Bronchial epithelial cell (primary cell): ENCODE data around the gene MAN1B1. TPM values are rescaled to one million over a fixed set of nuclear protein-coding genes. Genes with fewer than 3 reads are reported as not detected.
A peak's percentile ranks its signal among the peaks of the same experiment; 100 is the strongest.

ENCODE experiments used
- DNase-seq: peaks from one replicate; pipeline ENCODE4 v3.0.0-alpha.2; 2010; ENCODE audit warnings: low read depth
- FAIRE-seq: peaks from 2 replicates; lab custom pipeline; 2011; peaks lifted over from hg19 to GRCh38; lab: Jason Lieb, UNC
- H3K27me3 ChIP-seq: 2 replicates; pipeline ENCODE4 v1.5.1; 2011; ENCODE audit warnings: low read length; ENCODE audit not compliant: control insufficient read depth, insufficient read depth
- H3K36me3 ChIP-seq: 2 replicates; pipeline ENCODE4 v1.5.1; 2011; ENCODE audit warnings: low read length; ENCODE audit not compliant: control insufficient read depth, insufficient read depth
- H3K4me3 ChIP-seq: 2 replicates; pipeline ENCODE4 v1.5.1; 2011; ENCODE audit warnings: mild to moderate bottlenecking, low read depth, low read length, control low read depth
- CTCF ChIP-seq: IDR thresholded peaks from 2 replicates; pipeline ENCODE4 v1.5.1; 2011; ENCODE audit warnings: mild to moderate bottlenecking, moderate library complexity, low read length, control low read depth, inconsistent platforms; ENCODE audit not compliant: insufficient read depth, severe bottlenecking
- total RNA-seq: library from RNA; depleted of rRNA; stranded (reverse); fragments of >200 nt; gene quantifications from 2 replicates; pipeline ENCODE4 v1.2.1, GENCODE V29; 2014

The MAN1B1 gene
- total RNA-seq, 1 donor from 2014 or later, result 65.3 TPM

- peaks cover 7% of the 10 kb centered on the region for H3K27me3 ChIP-seq
- H3K36me3 ChIP-seq, result no peaks in the 10 kb centered on the region
- DNase-seq (no peak), FAIRE-seq (peak; percentile 7)
- no peak overlapping the region for H3K4me3 ChIP-seq
- no peak for TF ChIP-seq CTCF
Measured at GRCh38 chr9:137051145-137051724, 35.5 kb upstream of the MAN1B1 start.

- TF ChIP-seq CTCF, result no peak
- no peak for DNase-seq
- peaks cover 7% of the 10 kb centered on the region for H3K27me3 ChIP-seq
Measured at GRCh38 chr9:137052293-137052692, 34.5 kb upstream of the MAN1B1 start.

GRCh38 chr9:137052998-137053943, 33.5 kb upstream of the MAN1B1 start:
- no peak for DNase-seq
- H3K27me3 ChIP-seq, result peaks cover 3% of the 10 kb centered on the region
- no peak for FAIRE-seq
- H3K36me3 ChIP-seq, result no peaks in the 10 kb centered on the region
- no peak for TF ChIP-seq CTCF
- H3K4me3 ChIP-seq, result peak overlapping the region; percentile 44

More at GRCh38 chr9:137052293-137052692, 34.5 kb upstream of the MAN1B1 start:
- Histone ChIP-seq H3K4me3 (no peak overlapping the region), H3K36me3 (no peaks in the 10 kb centered on the region)
- FAIRE-seq, result no peak

- peaks cover 3% of the 10 kb centered on the region for H3K27me3 ChIP-seq
- peak; percentile 49 for DNase-seq
- TF ChIP-seq CTCF, result no peak
- H3K4me3 ChIP-seq, result peak within 1 kb of the TSS; percentile 44
- H3K36me3 ChIP-seq, result no peaks in the 10 kb centered on the region
- FAIRE-seq, result no peak
Measured at GRCh38 chr9:137053944-137054931, 32.5 kb upstream of the MAN1B1 start, which contains the start of gene ENTPD2. ENTPD2 (minus strand) TSS chr9:137054061; CDS start chr9:137053997, 64 bp downstream.

GRCh38 chr9:137054932-137055384, 31.8 kb upstream of the MAN1B1 start:
- Histone ChIP-seq H3K4me3 (no peak overlapping the region), H3K36me3 (no peaks in the 10 kb centered on the region), H3K27me3 (peaks cover 3% of the 10 kb centered on the region)
- no peak for TF ChIP-seq CTCF
- no peak for DNase-seq
- FAIRE-seq, result no peak
